Fibroblast of peridontal ligament (primary cell): ENCODE results near the gene LHFPL4.
"Not testable (repeated sequence)": the region's sequence is repeated elsewhere in the genome, so short reads cannot be mapped to it uniquely, and the experiment has no call there.

Experiments
- DNase-seq: peaks from one replicate; pipeline ENCODE4 v3.0.0-alpha.2; 2010; ENCODE audit errors: extremely low read depth

Gene LHFPL4

GRCh38 chr3:9553021-9553947 is at the start of gene LHFPL4:
Gene LHFPL4, minus strand, starts transcription at chr3:9553822. Its CDS starts 1,143 bp downstream, at chr3:9552679.
- no peak for DNase-seq

GRCh38 chr3:9602620-9603019 is 49.0 kb upstream of the LHFPL4 start:
- DNase-seq: no peak

GRCh38 chr3:9601006-9601581 is 47.5 kb upstream of the LHFPL4 start:
- DNase-seq: not testable (repeated sequence)

GRCh38 chr3:9600597-9600996 is 47.0 kb upstream of the LHFPL4 start:
- peak; percentile 1 for DNase-seq

GRCh38 chr3:9598783-9599387 is 45.3 kb upstream of the LHFPL4 start:
- no peak for DNase-seq

GRCh38 chr3:9595877-9596276 is 42.3 kb upstream of the LHFPL4 start:
- DNase-seq: no peak

GRCh38 chr3:9591781-9592180 is 38.2 kb upstream of the LHFPL4 start:
- DNase-seq: not testable (repeated sequence)

- no peak for DNase-seq
These were observed 36.7 kb upstream of the LHFPL4 start for GRCh38 chr3:9590282-9590791.

- DNase-seq: no peak
These were observed 30.2 kb upstream of the LHFPL4 start for GRCh38 chr3:9583792-9584191.

GRCh38 chr3:9583371-9583770 is 29.7 kb upstream of the LHFPL4 start:
- DNase-seq: no peak

- no peak for DNase-seq
These were observed 28.7 kb upstream of the LHFPL4 start for GRCh38 chr3:9582332-9582731.

GRCh38 chr3:9581742-9582141 is 28.1 kb upstream of the LHFPL4 start:
- DNase-seq: no peak

- no peak for DNase-seq
These were observed 15.4 kb upstream of the LHFPL4 start for GRCh38 chr3:9569054-9569453.

- DNase-seq: no peak
These were observed 11.7 kb upstream of the LHFPL4 start for GRCh38 chr3:9565316-9565715.

- no peak for DNase-seq
These were observed 10.2 kb upstream of the LHFPL4 start for GRCh38 chr3:9563851-9564250.

- DNase-seq: not testable (repeated sequence)
These were observed 6.4 kb upstream of the LHFPL4 start for GRCh38 chr3:9560056-9560455.

- no peak for DNase-seq
These were observed 409 bp upstream of the LHFPL4 start for GRCh38 chr3:9553948-9554513.

- peak; percentile 36 for DNase-seq
These were observed 1.2 kb downstream of the LHFPL4 start for GRCh38 chr3:9552252-9552999.

- no peak for DNase-seq
These were observed 2.6 kb downstream of the LHFPL4 start for GRCh38 chr3:9550999-9551398.

GRCh38 chr3:9549600-9549999 is 4.0 kb downstream of the LHFPL4 start:
- no peak for DNase-seq

- DNase-seq: no peak
These were observed 4.6 kb downstream of the LHFPL4 start for GRCh38 chr3:9548991-9549390.
